Common myeloid progenitor, CD34-positive (primary cell): ENCODE measurements around the gene CA12.

ENCODE experiments used
- CTCF ChIA-PET: fragments of 350-600 bp; sonication (Branson Sonifier 250); formaldehyde crosslinking; loops from one replicate; lab custom pipeline; 2021; ENCODE audit warnings: antibody characterized with exemption; lab: Charles Lee
- POLR2A ChIA-PET: fragments of 350-600 bp; sonication (Branson Sonifier 250); formaldehyde crosslinking; loops from one replicate; lab custom pipeline; 2021; ENCODE audit warnings: antibody characterized with exemption; lab: Charles Lee
- DNase-seq, 3 donors: peaks; one replicate each; pipeline versions ENCODE4 v3.0.0 to v3.0.0-alpha.2; 2013
- H3K27ac ChIP-seq, 2 experiments: 1 replicate in 1 of 2; 2 replicates in 1 of 2; pipeline ENCODE4 v1.7.0; 2013; ENCODE audit warnings: inconsistent platforms in 2 of 2, low read length in 2 of 2, mild to moderate bottlenecking in 2 of 2, low read depth in 1 of 2, moderate library complexity in 1 of 2; ENCODE audit not compliant: severe bottlenecking in 2 of 2, insufficient read depth in 1 of 2, poor library complexity in 1 of 2
- H3K27me3 ChIP-seq, 5 experiments: replicated peaks in 2 of 5; 1 replicate in 3 of 5; 2 replicates in 2 of 5; pipeline versions ENCODE4 v1.6.1 to v1.7.0; 2013; ENCODE audit warnings: low read length in 4 of 5, mild to moderate bottlenecking in 2 of 5, moderate library complexity in 2 of 5, inconsistent platforms in 1 of 5; ENCODE audit not compliant: insufficient read depth in 5 of 5, control insufficient read depth in 4 of 5
- H3K36me3 ChIP-seq, 4 experiments: 1 replicate in 2 of 4; 2 replicates in 2 of 4; pipeline versions ENCODE4 v1.6.1 to v1.7.0; 2013; ENCODE audit warnings: low read length in 3 of 4, control low read depth in 1 of 4, mild to moderate bottlenecking in 1 of 4; ENCODE audit not compliant: control insufficient read depth in 4 of 4, insufficient read depth in 4 of 4
- H3K4me1 ChIP-seq, 4 experiments: 1 replicate in 3 of 4; 2 replicates in 1 of 4; pipeline versions ENCODE4 v1.6.1 to v1.7.1; 2013; ENCODE audit warnings: low read length in 3 of 4, mild to moderate bottlenecking in 3 of 4, control low read depth in 1 of 4, inconsistent platforms in 1 of 4, moderate library complexity in 1 of 4; ENCODE audit not compliant: control insufficient read depth in 4 of 4, insufficient read depth in 4 of 4; ENCODE audit errors: control extremely low read depth in 1 of 4
- H3K4me3 ChIP-seq, 7 experiments: 1 replicate in 4 of 7; 2 replicates in 3 of 7; pipeline versions ENCODE4 v1.5.1 to v1.7.0; 2013; ENCODE audit warnings: mild to moderate bottlenecking in 7 of 7, low read length in 6 of 7, moderate library complexity in 6 of 7, inconsistent platforms in 2 of 7, low read depth in 2 of 7, control low read depth in 1 of 7; ENCODE audit not compliant: insufficient read depth in 4 of 7, control insufficient read depth in 1 of 7; ENCODE audit errors: extremely low read depth in 1 of 7
- H3K9me3 ChIP-seq, 5 experiments: 1 replicate in 4 of 5; 2 replicates in 1 of 5; pipeline versions ENCODE4 v1.6.1 to v1.7.1; 2013; ENCODE audit warnings: low read length in 4 of 5, mild to moderate bottlenecking in 2 of 5, inconsistent platforms in 1 of 5, low read depth in 1 of 5, moderate library complexity in 1 of 5; ENCODE audit not compliant: control insufficient read depth in 4 of 5, insufficient read depth in 2 of 5; ENCODE audit errors: control extremely low read depth in 1 of 5
- WGBS: methylation state at CpG from one replicate; pipeline ENCODE4 v1.1.5; 2013; ENCODE audit not compliant: insufficient coverage; 5-methylcytosine and 5-hydroxymethylcytosine counted together

Gene CA12

GRCh38 chr15:63392361-63393009 lies 10.8 kb upstream of the CA12 start:
- POLR2A ChIA-PET: no interaction called here
- H3K27ac ChIP-seq: peak overlapping the region in 1 of 2 experiments; percentile 71
- H3K4me1 ChIP-seq: peaks cover 3 to 14% (median 5%) of the 10 kb centered on the region in 4 experiments
- peaks cover 0 to 3% (median 0%) of the 10 kb centered on the region in 5 experiments for H3K9me3 ChIP-seq
- H3K27me3 ChIP-seq: no peaks in the 10 kb centered on the region
- peak; percentile 40 to 62 (median 51) for DNase-seq
- no peaks in the 10 kb centered on the region for H3K36me3 ChIP-seq
- WGBS: 0% methylated on average over 4 of the region's 7 CpGs
- H3K4me3 ChIP-seq: peak overlapping the region in 2 of 7 experiments; percentile 44 to 64
- CTCF ChIA-PET: interaction anchor here (1.1 to 1.3 kb wide), 3 partner anchors 9 to 61 kb away, joined by 3 to 4 read pairs (median 3); no protein-coding TSS in a partner anchor

- WGBS: 97% methylated on average over 5 of the region's 6 CpGs
- peak overlapping the region in 1 of 2 experiments; percentile 71 for H3K27ac ChIP-seq
- H3K4me1 ChIP-seq: peaks cover 3 to 14% (median 5%) of the 10 kb centered on the region in 4 experiments
- CTCF ChIA-PET: interaction anchor here (0.6 to 1.3 kb wide), 4 partner anchors 8 to 60 kb away, joined by 3 to 4 read pairs (median 3); no protein-coding TSS in a partner anchor
- H3K4me3 ChIP-seq: no peak overlapping the region
- no peak for DNase-seq
- POLR2A ChIA-PET: interaction anchor here (0.6 kb wide), 1 partner anchor 213 kb away, joined by 4 read pairs; no protein-coding TSS in a partner anchor
- no peaks in the 10 kb centered on the region for H3K27me3 ChIP-seq
- H3K9me3 ChIP-seq: peaks cover 0 to 3% (median 0%) of the 10 kb centered on the region in 5 experiments
- H3K36me3 ChIP-seq: no peaks in the 10 kb centered on the region
Observed at GRCh38 chr15:63391669-63392360, 10.2 kb upstream of the CA12 start.

- Histone ChIP-seq H3K9me3 (peaks cover 0 to 3% (median 0%) of the 10 kb centered on the region in 5 experiments), H3K4me3 (no peak overlapping the region), H3K4me1 (peaks cover 3 to 7% (median 5%) of the 10 kb centered on the region in 4 experiments), H3K27ac (no peak overlapping the region), H3K27me3 (no peaks in the 10 kb centered on the region), H3K36me3 (no peaks in the 10 kb centered on the region)
- ChIA-PET CTCF (no interaction called here), POLR2A (no interaction called here)
- no peak for DNase-seq
- 100% methylated on average over 2 of the region's 3 CpGs for WGBS
Observed at GRCh38 chr15:63390689-63391088, 9.0 kb upstream of the CA12 start.

DNA sequence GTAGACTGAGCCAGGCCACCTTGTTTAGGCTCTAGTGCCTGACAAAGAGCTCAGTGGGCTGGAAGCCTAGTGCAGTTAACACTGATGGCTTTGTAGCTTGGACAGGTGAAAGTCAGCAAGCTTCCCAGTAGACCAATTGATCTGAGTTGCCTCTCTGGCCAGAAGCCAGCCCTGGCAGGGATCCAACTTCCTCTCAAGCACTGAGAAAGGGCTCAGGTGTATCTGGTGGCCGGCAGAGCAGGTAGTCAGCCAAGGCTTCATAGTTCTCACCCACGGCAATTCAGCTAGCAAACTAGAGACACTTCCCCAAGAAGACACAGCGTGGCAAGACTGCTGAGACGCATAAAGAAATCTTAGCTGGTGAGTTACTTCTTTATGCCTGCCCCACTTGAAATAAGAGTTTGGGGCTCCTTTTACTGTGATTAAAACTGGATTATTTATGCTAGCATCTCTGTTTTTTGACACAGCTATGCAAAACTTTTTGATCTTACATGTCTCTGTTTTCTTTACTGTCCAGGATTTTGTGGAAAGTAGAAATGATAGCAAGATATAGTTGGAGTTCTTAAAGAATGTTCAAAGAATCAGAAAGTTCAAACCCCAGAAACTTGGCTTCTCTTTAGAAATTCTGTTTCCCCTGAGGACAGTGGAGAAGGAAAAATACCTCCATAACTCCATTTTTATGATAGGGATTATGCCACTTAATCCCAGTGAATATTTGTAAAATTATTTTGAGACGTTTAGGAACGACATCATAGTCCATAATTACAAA lies 8.4 kb upstream of the CA12 start:
- POLR2A ChIA-PET: no interaction called here
- no peaks in the 10 kb centered on the region for H3K27me3 ChIP-seq
- DNase-seq: no peak
- H3K36me3 ChIP-seq: no peaks in the 10 kb centered on the region
- no peak overlapping the region for H3K4me3 ChIP-seq
- H3K9me3 ChIP-seq: peaks cover 0 to 1% (median 0%) of the 10 kb centered on the region in 5 experiments
- 88% methylated on average over 6 of the region's 6 CpGs for WGBS
- CTCF ChIA-PET: no interaction called here
- H3K27ac ChIP-seq: no peak overlapping the region
- H3K4me1 ChIP-seq: peaks cover 3 to 7% (median 5%) of the 10 kb centered on the region in 4 experiments

DNA sequence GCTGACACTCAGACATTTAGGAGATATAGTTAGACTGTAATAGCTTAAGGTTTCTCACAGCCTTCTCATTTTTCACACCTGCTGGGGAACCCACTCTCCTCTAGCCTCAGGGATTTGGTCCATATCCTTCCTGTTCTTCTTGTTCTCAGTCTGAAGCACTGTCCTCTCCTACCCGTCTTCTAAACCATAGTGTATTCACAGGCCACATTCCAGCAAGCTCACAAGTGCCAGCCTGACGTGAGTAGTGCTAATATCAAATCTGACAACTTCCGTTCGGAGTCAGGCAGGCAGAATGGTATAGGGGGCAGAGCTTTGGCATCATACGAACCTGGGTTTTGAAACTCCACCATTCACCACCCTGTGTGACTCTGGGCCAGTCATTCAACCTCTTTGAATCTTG lies 6.9 kb upstream of the CA12 start:
- 100% methylated on average over 4 of the region's 5 CpGs for WGBS
- Histone ChIP-seq H3K4me3 (no peak overlapping the region), H3K36me3 (no peaks in the 10 kb centered on the region), H3K4me1 (peaks cover 3 to 7% (median 5%) of the 10 kb centered on the region in 4 experiments), H3K9me3 (no peaks in the 10 kb centered on the region), H3K27me3 (peaks cover 0 to 11% (median 5%) of the 10 kb centered on the region in 5 experiments), H3K27ac (no peak overlapping the region)
- ChIA-PET CTCF (interaction anchor here (1.1 kb wide), 1 partner anchor 13 kb away, joined by 3 read pairs; no protein-coding TSS in a partner anchor), POLR2A (no interaction called here)
- DNase-seq: no peak

GRCh38 chr15:63387748-63388493 lies 6.3 kb upstream of the CA12 start:
- ChIA-PET POLR2A (no interaction called here), CTCF (interaction anchor here (1.1 kb wide), 1 partner anchor 13 kb away, joined by 3 read pairs; no protein-coding TSS in a partner anchor)
- Histone ChIP-seq H3K4me1 (peaks cover 3 to 7% (median 5%) of the 10 kb centered on the region in 4 experiments), H3K27ac (no peak overlapping the region), H3K27me3 (peaks cover 0 to 16% (median 7%) of the 10 kb centered on the region in 5 experiments), H3K4me3 (no peak overlapping the region), H3K9me3 (no peaks in the 10 kb centered on the region), H3K36me3 (no peaks in the 10 kb centered on the region)
- WGBS: 90% methylated on average over 11 of the region's 11 CpGs
- DNase-seq: no peak
